Measurements from ENCODE around the gene SBF2. TPM values are rescaled to one million over a fixed set of nuclear protein-coding genes. Genes with fewer than 3 reads are reported as not detected.

SBF2 gene
- total and polyA plus RNA-seq, 2 donors (not counting 1 experiment from before 2014, with no cell fraction given): 5.6 to 17.7 TPM

DNA sequence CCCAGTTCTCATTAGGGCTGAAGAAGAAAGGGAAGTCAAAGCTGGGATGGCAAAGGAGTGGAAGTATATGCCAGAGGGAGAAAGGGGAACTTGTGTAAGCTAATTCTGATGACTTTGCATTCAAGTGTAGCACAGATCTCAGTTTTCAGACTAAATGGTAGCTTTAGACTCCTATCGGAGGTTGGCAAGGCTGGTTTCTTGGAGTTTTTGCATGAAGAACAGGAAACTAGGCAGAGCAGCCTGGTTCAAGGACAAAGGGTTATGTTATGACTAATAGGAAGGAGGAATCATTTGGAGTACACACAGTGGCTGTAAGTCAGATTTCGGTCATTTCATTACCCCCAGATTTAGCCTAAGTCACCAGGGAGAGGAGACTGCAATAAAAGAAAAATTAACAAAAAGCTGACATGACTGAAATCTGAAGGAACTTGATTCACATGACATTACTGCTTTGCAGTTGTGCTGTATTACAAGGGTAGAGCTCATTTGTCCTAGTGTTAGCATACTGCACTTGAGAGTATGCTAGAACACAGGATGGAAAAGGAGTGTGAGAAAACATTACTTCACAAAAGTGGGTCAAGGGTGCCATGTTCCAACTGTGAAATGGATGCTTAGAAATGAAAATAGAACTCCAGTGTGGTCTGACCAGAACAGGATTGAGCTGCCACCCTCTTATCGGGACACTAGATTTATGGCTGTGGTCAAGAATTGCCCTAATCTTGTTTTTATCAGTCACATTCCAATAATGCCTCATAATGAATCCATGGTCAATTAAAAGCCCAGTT is 34.5 kb upstream of the SBF2 start:
- Mint-ChIP-seq H3K4me1 (no peaks in the 10 kb centered on the region), H3K27me3 (peaks cover 26% of the 10 kb centered on the region), H3K27ac (no peak overlapping the region), H3K4me3 (no peak overlapping the region), H3K9me3 (ENCODE audit: insufficient read depth) (no peaks in the 10 kb centered on the region)
- DNase-seq (no peak), ATAC-seq (ENCODE audit: low read depth) (no peak)
- no peak overlapping the region for H3K4me2 ChIP-seq (replicated peaks; ENCODE audit: low read depth, low read length, poor library complexity, severe bottlenecking)
- WGBS (ENCODE audit: insufficient coverage): 52% methylated on average over 2 of the region's 3 CpGs
- CTCF ChIA-PET: interaction anchor here (0.5 kb wide), 1 partner anchor 748 kb away, joined by 3 read pairs; no protein-coding TSS in a partner anchor
- intact Hi-C loops (cut with micrococcal nuclease): no loop called here
- TF ChIP-seq EZH2 (IDR thresholded peaks at IDR 0.05; ENCODE audit: borderline replicate concordance, insufficient read depth, low read depth, low read length, poor library complexity, severe bottlenecking): no peak
- TF ChIP-seq, protein P1, sequence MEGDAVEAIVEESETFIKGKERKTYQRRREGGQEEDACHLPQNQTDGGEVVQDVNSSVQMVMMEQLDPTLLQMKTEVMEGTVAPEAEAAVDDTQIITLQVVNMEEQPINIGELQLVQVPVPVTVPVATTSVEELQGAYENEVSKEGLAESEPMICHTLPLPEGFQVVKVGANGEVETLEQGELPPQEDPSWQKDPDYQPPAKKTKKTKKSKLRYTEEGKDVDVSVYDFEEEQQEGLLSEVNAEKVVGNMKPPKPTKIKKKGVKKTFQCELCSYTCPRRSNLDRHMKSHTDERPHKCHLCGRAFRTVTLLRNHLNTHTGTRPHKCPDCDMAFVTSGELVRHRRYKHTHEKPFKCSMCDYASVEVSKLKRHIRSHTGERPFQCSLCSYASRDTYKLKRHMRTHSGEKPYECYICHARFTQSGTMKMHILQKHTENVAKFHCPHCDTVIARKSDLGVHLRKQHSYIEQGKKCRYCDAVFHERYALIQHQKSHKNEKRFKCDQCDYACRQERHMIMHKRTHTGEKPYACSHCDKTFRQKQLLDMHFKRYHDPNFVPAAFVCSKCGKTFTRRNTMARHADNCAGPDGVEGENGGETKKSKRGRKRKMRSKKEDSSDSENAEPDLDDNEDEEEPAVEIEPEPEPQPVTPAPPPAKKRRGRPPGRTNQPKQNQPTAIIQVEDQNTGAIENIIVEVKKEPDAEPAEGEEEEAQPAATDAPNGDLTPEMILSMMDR (IDR thresholded peaks at IDR 0.05): no peak
- H3K27me3 ChIP-seq (replicated peaks in 1 of 4; ENCODE audit: control extremely low read depth in 1 of 4, control insufficient read depth in 3 of 4, insufficient read depth in 4 of 4, low read length in 3 of 4): peaks cover 0 to 3% (median 0%) of the 10 kb centered on the region in 4 experiments
- no peaks in the 10 kb centered on the region for H3K9me3 ChIP-seq (ENCODE audit: control extremely low read depth in 1 of 3, control insufficient read depth in 2 of 3, insufficient read depth in 1 of 3, low read length in 2 of 3)
- H4K20me1 ChIP-seq (ENCODE audit: control insufficient read depth, insufficient read depth, low read length, poor library complexity, severe bottlenecking): no peaks in the 10 kb centered on the region
- no peaks in the 10 kb centered on the region for H3K4me1 ChIP-seq (ENCODE audit: control insufficient read depth in 2 of 2, insufficient read depth in 2 of 2, low read length in 2 of 2)
- H3K79me2 ChIP-seq (ENCODE audit: control insufficient read depth, insufficient read depth, low read length): no peaks in the 10 kb centered on the region
- no peak overlapping the region for H2AFZ ChIP-seq (ENCODE audit: insufficient read depth, low read depth, low read length, poor library complexity, severe bottlenecking)
- no peak overlapping the region for H3K4me3 ChIP-seq (ENCODE audit: control extremely low read depth in 1 of 5, extremely low read depth in 1 of 5, insufficient read depth in 1 of 5, low read depth in 2 of 5, low read length in 4 of 5)
- no peak overlapping the region for H3K27ac ChIP-seq (ENCODE audit: low read length in 2 of 2)
- H3K36me3 ChIP-seq (replicated peaks in 1 of 2; ENCODE audit: control extremely low read depth in 1 of 2, control insufficient read depth in 1 of 2, extremely low read depth in 1 of 2, insufficient read depth in 2 of 2, low read length in 1 of 2): no peaks in the 10 kb centered on the region
- no peak overlapping the region for H3K9ac ChIP-seq (ENCODE audit: low read length)
- POLR2A ChIA-PET: no interaction called here

DNA sequence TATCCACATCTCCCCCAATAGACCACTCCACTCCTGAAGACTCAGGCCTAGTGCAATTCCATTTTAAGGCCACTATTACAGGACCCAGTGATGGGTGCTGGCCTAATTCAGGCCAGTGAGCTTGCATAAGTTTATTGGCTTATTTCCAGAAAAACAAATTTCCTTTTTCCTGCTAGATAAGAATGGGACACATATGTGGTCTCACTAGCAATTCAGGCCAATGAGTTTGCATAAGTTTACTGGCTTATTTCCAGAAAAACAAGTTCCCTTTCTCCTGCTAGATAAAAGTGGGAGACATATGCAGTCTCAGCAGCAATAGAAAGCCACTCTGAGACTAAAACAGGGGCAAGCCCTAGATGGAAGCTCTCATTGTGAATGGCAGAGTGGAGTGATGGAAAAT is 33.2 kb upstream of the SBF2 start:
- CTCF ChIA-PET: interaction anchor here (0.6 to 4.6 kb wide), 3 partner anchors 118 to 213 kb away, joined by 3 to 53 read pairs (median 6); no protein-coding TSS in a partner anchor
- no peak overlapping the region for H3K27ac Mint-ChIP-seq
- Histone ChIP-seq H3K9me3 (ENCODE audit: control extremely low read depth in 1 of 3, control insufficient read depth in 2 of 3, insufficient read depth in 1 of 3, low read length in 2 of 3) (no peaks in the 10 kb centered on the region), H3K4me1 (ENCODE audit: control insufficient read depth in 2 of 2, insufficient read depth in 2 of 2, low read length in 2 of 2) (peaks cover 0 to 4% of the 10 kb centered on the region in 2 donors), H3K9ac (ENCODE audit: low read length) (no peak overlapping the region), H3K27ac (ENCODE audit: low read length in 2 of 2) (no peak overlapping the region), H3K27me3 (replicated peaks in 1 of 4; ENCODE audit: control extremely low read depth in 1 of 4, control insufficient read depth in 3 of 4, insufficient read depth in 4 of 4, low read length in 3 of 4) (peaks cover 0 to 6% (median 0%) of the 10 kb centered on the region in 4 experiments), H2AFZ (ENCODE audit: insufficient read depth, low read depth, low read length, poor library complexity, severe bottlenecking) (no peak overlapping the region), H4K20me1 (ENCODE audit: control insufficient read depth, insufficient read depth, low read length, poor library complexity, severe bottlenecking) (no peaks in the 10 kb centered on the region), H3K4me3 (ENCODE audit: control extremely low read depth in 1 of 5, extremely low read depth in 1 of 5, insufficient read depth in 1 of 5, low read depth in 2 of 5, low read length in 4 of 5) (no peak overlapping the region), H3K36me3 (replicated peaks in 1 of 2; ENCODE audit: control extremely low read depth in 1 of 2, control insufficient read depth in 1 of 2, extremely low read depth in 1 of 2, insufficient read depth in 2 of 2, low read length in 1 of 2) (no peaks in the 10 kb centered on the region), H3K79me2 (ENCODE audit: control insufficient read depth, insufficient read depth, low read length) (no peaks in the 10 kb centered on the region), H3K4me2 (replicated peaks; ENCODE audit: low read depth, low read length, poor library complexity, severe bottlenecking) (no peak overlapping the region)
- intact Hi-C loops (cut with micrococcal nuclease): no loop called here
- TF ChIP-seq EZH2 (IDR thresholded peaks at IDR 0.05; ENCODE audit: borderline replicate concordance, insufficient read depth, low read depth, low read length, poor library complexity, severe bottlenecking): no peak
- TF ChIP-seq, protein P1 (IDR thresholded peaks at IDR 0.05): no peak
- ATAC-seq (ENCODE audit: low read depth) (no peak), DNase-seq (no peak)
- H3K9me3 Mint-ChIP-seq (ENCODE audit: insufficient read depth): no peaks in the 10 kb centered on the region
- POLR2A ChIA-PET: interaction anchor here (1.1 kb wide), 1 partner anchor 9 kb away, joined by 3 read pairs; no protein-coding TSS in a partner anchor
- peaks cover 4% of the 10 kb centered on the region for H3K4me1 Mint-ChIP-seq
- H3K4me3 Mint-ChIP-seq: no peak overlapping the region
- H3K27me3 Mint-ChIP-seq: peaks cover 24% of the 10 kb centered on the region

All from B cell (primary cell).